B cell (primary cell): Measurements from ENCODE around the gene RGSL1.

Experiments
- EZH2 ChIP-seq: IDR thresholded peaks from 2 replicates; pipeline ENCODE4 v1.6.1; 2012; ENCODE audit warnings: borderline replicate concordance, low read depth, mild to moderate bottlenecking, moderate library complexity, low read length; ENCODE audit not compliant: insufficient read depth, poor library complexity, severe bottlenecking
- TF ChIP-seq, protein P1 (sequence below): fragments of 200-600 bp; IDR thresholded peaks from one replicate; pipeline ENCODE4 v1.8.0; 2022; ENCODE audit warnings: antibody characterized with exemption, mild to moderate bottlenecking

GRCh38 chr1:182410138-182410537, 39.8 kb upstream of the RGSL1 start:
- TF ChIP-seq, protein P1, sequence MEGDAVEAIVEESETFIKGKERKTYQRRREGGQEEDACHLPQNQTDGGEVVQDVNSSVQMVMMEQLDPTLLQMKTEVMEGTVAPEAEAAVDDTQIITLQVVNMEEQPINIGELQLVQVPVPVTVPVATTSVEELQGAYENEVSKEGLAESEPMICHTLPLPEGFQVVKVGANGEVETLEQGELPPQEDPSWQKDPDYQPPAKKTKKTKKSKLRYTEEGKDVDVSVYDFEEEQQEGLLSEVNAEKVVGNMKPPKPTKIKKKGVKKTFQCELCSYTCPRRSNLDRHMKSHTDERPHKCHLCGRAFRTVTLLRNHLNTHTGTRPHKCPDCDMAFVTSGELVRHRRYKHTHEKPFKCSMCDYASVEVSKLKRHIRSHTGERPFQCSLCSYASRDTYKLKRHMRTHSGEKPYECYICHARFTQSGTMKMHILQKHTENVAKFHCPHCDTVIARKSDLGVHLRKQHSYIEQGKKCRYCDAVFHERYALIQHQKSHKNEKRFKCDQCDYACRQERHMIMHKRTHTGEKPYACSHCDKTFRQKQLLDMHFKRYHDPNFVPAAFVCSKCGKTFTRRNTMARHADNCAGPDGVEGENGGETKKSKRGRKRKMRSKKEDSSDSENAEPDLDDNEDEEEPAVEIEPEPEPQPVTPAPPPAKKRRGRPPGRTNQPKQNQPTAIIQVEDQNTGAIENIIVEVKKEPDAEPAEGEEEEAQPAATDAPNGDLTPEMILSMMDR: no peak
- TF ChIP-seq EZH2: no peak
